NCI-H2107 treated with DMSO at 0.1 percent for 48 hours (cell line): Measurements from ENCODE around the gene MAP7D3.
"Not testable (repeated sequence)": the region's sequence is repeated elsewhere in the genome, so short reads cannot be mapped to it uniquely, and the experiment has no call there.

Source experiments
- DNase-seq: peaks from one replicate; lab custom pipeline; 2025; ENCODE audit not compliant: unreplicated experiment; lab: John Stamatoyannopoulos, UW

MAP7D3 gene

GRCh38 chrX:136255541-136255940, 4.3 kb upstream of the MAP7D3 start:
- DNase-seq = no peak

GRCh38 chrX:136250191-136251040, 784 bp downstream of the MAP7D3 start:
- DNase-seq = no peak

GRCh38 chrX:136246201-136246600, 5.0 kb downstream of the MAP7D3 start:
- no peak for DNase-seq

- not testable (repeated sequence) for DNase-seq
These were observed 13.4 kb downstream of the MAP7D3 start for GRCh38 chrX:136237849-136238248.

GRCh38 chrX:136237074-136237473, 14.1 kb downstream of the MAP7D3 start:
- DNase-seq = no peak

- DNase-seq = no peak
These were observed 22.4 kb downstream of the MAP7D3 start for GRCh38 chrX:136228839-136229207.

- no peak for DNase-seq
These were observed 23.0 kb downstream of the MAP7D3 start for GRCh38 chrX:136227948-136228838.

GRCh38 chrX:136227074-136227473, 24.1 kb downstream of the MAP7D3 start:
- no peak for DNase-seq

- no peak for DNase-seq
These were observed 29.2 kb downstream of the MAP7D3 start for GRCh38 chrX:136221851-136222513.

GRCh38 chrX:136220951-136221350, 30.2 kb downstream of the MAP7D3 start:
- DNase-seq = no peak

GRCh38 chrX:136220540-136220939, 30.7 kb downstream of the MAP7D3 start:
- no peak for DNase-seq

- no peak for DNase-seq
These were observed 31.3 kb downstream of the MAP7D3 start for GRCh38 chrX:136219893-136220292.

GRCh38 chrX:136215559-136215958, 35.6 kb downstream of the MAP7D3 start:
- DNase-seq = no peak

- DNase-seq = no peak
These were observed 36.6 kb downstream of the MAP7D3 start for GRCh38 chrX:136214551-136214950.

- no peak for DNase-seq
These were observed 38.6 kb downstream of the MAP7D3 start for GRCh38 chrX:136212557-136213111.

- no peak for DNase-seq
These were observed 39.2 kb downstream of the MAP7D3 start for GRCh38 chrX:136211766-136212556.

GRCh38 chrX:136210806-136211205, 40.4 kb downstream of the MAP7D3 start:
- no peak for DNase-seq

- DNase-seq = no peak
These were observed 41.0 kb downstream of the MAP7D3 start for GRCh38 chrX:136210243-136210642.

GRCh38 chrX:136209751-136210150, 41.4 kb downstream of the MAP7D3 start:
- DNase-seq = no peak

- DNase-seq = no peak
These were observed 42.0 kb downstream of the MAP7D3 start for GRCh38 chrX:136209016-136209738.
